Stomach (tissue), 4 donors: ENCODE data around the gene EEFSEC.

Source experiments
- CTCF ChIP-seq, 7 experiments: fragments of 450-650 bp in 4 of 7; fragments of 200-600 bp in 3 of 7; sonication (generic) in 3 of 7; IDR thresholded peaks; one replicate each; pipeline ENCODE4 v1.5.1; 2016 to 2019; ENCODE audit warnings: antibody characterized with exemption in 7 of 7, control low read depth in 2 of 7, mild to moderate bottlenecking in 1 of 7
- POLR2A ChIP-seq, 4 donors: fragments of 450-650 bp; IDR thresholded peaks; one replicate each; pipeline ENCODE4 v1.6.1; 2016; ENCODE audit warnings: antibody characterized with exemption in 4 of 4, control low read depth in 2 of 4, mild to moderate bottlenecking in 1 of 4, moderate library complexity in 1 of 4
- POLR2AphosphoS5 ChIP-seq, 3 donors: sonication (generic); formaldehyde crosslinking; IDR thresholded peaks; one replicate each; pipeline ENCODE4 v1.6.1; 2016; ENCODE audit warnings: antibody characterized with exemption in 3 of 3

GRCh38 chr3:128310286-128311058 lies 157.2 kb downstream of the EEFSEC start:
- TF ChIP-seq POLR2A (IDR thresholded peaks at IDR 0.05) = no peak
- no peak for TF ChIP-seq CTCF (IDR thresholded peaks at IDR 0.05)
- TF ChIP-seq POLR2AphosphoS5 (IDR thresholded peaks at IDR 0.05) = no peak
